Panc1 (cell line): ENCODE data around the gene SKI. TPM values are rescaled to one million over a fixed set of nuclear protein-coding genes. Genes with fewer than 3 reads are reported as not detected.
"Not testable (repeated sequence)": the region's sequence is repeated elsewhere in the genome, so short reads cannot be mapped to it uniquely, and the experiment has no call there.

ENCODE experiments used
- ATAC-seq: fragments of 200-7000 bp; cut with Tn5 transposase; 2 replicates; pipeline ENCODE4 v1.9.1; 2020; ENCODE audit warnings: mild to moderate bottlenecking, moderate library complexity
- BruUV-seq: library from RNA; stranded (reverse); fragments of 400-500 nt; replicated peaks from 2 replicates; lab custom pipeline; 2021; lab: Mats Ljungman, UMichigan
- CTCF ChIA-PET: fragments of 300-600 bp; sonication (Branson Sonifier 250); formaldehyde crosslinking; loops from one replicate; lab custom pipeline; 2022; ENCODE audit warnings: antibody characterized with exemption; lab: Charles Lee
- POLR2A ChIA-PET: fragments of 300-600 bp; sonication (Branson Sonifier 250); formaldehyde crosslinking; loops from one replicate; lab custom pipeline; 2022; ENCODE audit warnings: antibody characterized with exemption; lab: Charles Lee
- DNase-seq: peaks from one replicate; pipeline ENCODE4 v3.0.0-alpha.2; 2010; ENCODE audit warnings: low read depth, low spot score
- H3K27ac ChIP-seq: 2 replicates; pipeline ENCODE4 v1.5.1; 2011; ENCODE audit warnings: mild to moderate bottlenecking, low read length, inconsistent platforms
- H3K27me3 ChIP-seq: fragments of 200-500 bp; sonication (Bioruptor generic); 2 replicates; pipeline ENCODE4 v1.6.0; 2014; ENCODE audit warnings: low read length, inconsistent platforms; ENCODE audit not compliant: control insufficient read depth, insufficient read depth
- H3K36me3 ChIP-seq: fragments of 200-500 bp; sonication (Bioruptor generic); 2 replicates; pipeline ENCODE4 v1.5.1; 2014; ENCODE audit warnings: inconsistent platforms, mild to moderate bottlenecking, low read length, moderate library complexity; ENCODE audit not compliant: control insufficient read depth, insufficient read depth
- H3K4me1 ChIP-seq: 2 replicates; pipeline ENCODE4 v1.5.1; 2011; ENCODE audit warnings: inconsistent platforms, mild to moderate bottlenecking, low read length, moderate library complexity; ENCODE audit not compliant: control insufficient read depth, insufficient read depth
- H3K4me3 ChIP-seq, 2 experiments: 2 replicates each; pipeline ENCODE4 v1.5.1; 2011 to 2012; ENCODE audit warnings: low read depth in 2 of 2, low read length in 2 of 2, mild to moderate bottlenecking in 2 of 2, inconsistent platforms in 1 of 2, moderate library complexity in 1 of 2
- H3K9me3 ChIP-seq: fragments of 200-500 bp; sonication (Bioruptor generic); 2 replicates; pipeline ENCODE4 v1.5.1; 2014; ENCODE audit warnings: low read depth, mild to moderate bottlenecking, inconsistent platforms, low read length, moderate library complexity; ENCODE audit not compliant: control insufficient read depth, insufficient read depth
- POLR2AphosphoS5 ChIP-seq: IDR thresholded peaks from 2 replicates; pipeline ENCODE4 v1.6.1; 2012; ENCODE audit warnings: mild to moderate bottlenecking, low read depth, low read length, moderate library complexity
- REST ChIP-seq, 2 experiments: IDR thresholded peaks; 2 replicates each; pipeline ENCODE4 v1.6.1; 2011 to 2012; ENCODE audit warnings: low read depth in 2 of 2, control low read depth in 1 of 2, low read length in 1 of 2, mild to moderate bottlenecking in 1 of 2, moderate library complexity in 1 of 2; ENCODE audit not compliant: insufficient read depth in 1 of 2
- SIN3A ChIP-seq: IDR thresholded peaks from 2 replicates; pipeline ENCODE4 v1.6.1; 2012; ENCODE audit warnings: low read depth, mild to moderate bottlenecking, low read length, moderate library complexity, borderline replicate concordance; ENCODE audit not compliant: insufficient read depth
- TCF7L2 ChIP-seq: IDR thresholded peaks from 2 replicates; pipeline ENCODE4 v1.6.1; 2011; ENCODE audit warnings: mild to moderate bottlenecking, low read depth, low read length, inconsistent platforms
- in situ Hi-C: cut with HindIII; loops from 2 replicates; pipeline ENCODE4 v1.10.0; 2016; ENCODE audit warnings: low sequenced_read_pairs, low pct_unique_long_range_greater_than_20kb
- intact Hi-C: fragments of 100-400 bp; cut with micrococcal nuclease; formaldehyde crosslinking; loops from one replicate; pipeline ENCODE4 v1.10.0; 2022; ENCODE audit not compliant: unreplicated experiment
- total RNA-seq: library from RNA; stranded (reverse); gene quantifications from one replicate; pipeline ENCODE4 v1.2.1, GENCODE V29; 2021; ENCODE audit not compliant: unreplicated experiment
- TF ChIP-seq, protein P1 (sequence below): fragments of 450-650 bp; IDR thresholded peaks from 2 replicates; pipeline ENCODE4 v1.5.1; 2017; ENCODE audit warnings: mild to moderate bottlenecking

SKI gene
- total RNA-seq, 1 experiment from 2014 or later: 63.2 TPM

DNA sequence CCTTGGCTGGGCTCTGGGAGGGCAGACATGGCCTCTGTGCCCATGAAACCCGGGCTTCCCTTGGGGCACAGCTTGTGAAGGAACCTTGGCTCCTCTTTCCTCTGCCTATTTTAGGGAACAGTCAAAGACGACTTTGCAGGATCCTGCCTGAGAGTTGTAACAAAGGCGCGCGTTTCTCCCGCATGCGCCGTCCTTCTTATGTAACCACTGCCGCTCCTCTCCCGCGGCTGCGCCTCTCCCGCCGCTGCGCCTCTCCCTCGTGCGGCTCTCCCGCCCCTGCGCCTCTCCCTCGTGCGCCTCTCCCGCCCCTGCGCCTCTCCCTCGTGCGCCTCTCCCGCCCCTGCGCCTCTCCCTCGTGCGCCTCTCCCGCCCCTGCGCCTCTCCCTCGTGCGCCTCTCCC, 103.5 kb downstream of the SKI start:
- H3K27ac ChIP-seq, H3K4me1 ChIP-seq, ATAC-seq, H3K36me3 ChIP-seq, DNase-seq, H3K9me3 ChIP-seq, POLR2A ChIA-PET, BruUV-seq, intact Hi-C loops, in situ Hi-C loops, H3K27me3 ChIP-seq, H3K4me3 ChIP-seq, CTCF ChIA-PET: not testable (repeated sequence)

- no peaks in the 10 kb centered on the region for H3K9me3 ChIP-seq
- intact Hi-C loops (no loop called here), in situ Hi-C loops (no loop called here)
- H3K36me3 ChIP-seq: no peaks in the 10 kb centered on the region
- DNase-seq (no peak), ATAC-seq (no peak)
- TF ChIP-seq TCF7L2 (no peak), REST (IDR thresholded peaks at IDR 0.05; ENCODE audit: insufficient read depth in 1 of 2, low read depth in 2 of 2, low read length in 1 of 2) (no peak), POLR2AphosphoS5 (no peak), SIN3A (no peak)
- TF ChIP-seq, protein P1, sequence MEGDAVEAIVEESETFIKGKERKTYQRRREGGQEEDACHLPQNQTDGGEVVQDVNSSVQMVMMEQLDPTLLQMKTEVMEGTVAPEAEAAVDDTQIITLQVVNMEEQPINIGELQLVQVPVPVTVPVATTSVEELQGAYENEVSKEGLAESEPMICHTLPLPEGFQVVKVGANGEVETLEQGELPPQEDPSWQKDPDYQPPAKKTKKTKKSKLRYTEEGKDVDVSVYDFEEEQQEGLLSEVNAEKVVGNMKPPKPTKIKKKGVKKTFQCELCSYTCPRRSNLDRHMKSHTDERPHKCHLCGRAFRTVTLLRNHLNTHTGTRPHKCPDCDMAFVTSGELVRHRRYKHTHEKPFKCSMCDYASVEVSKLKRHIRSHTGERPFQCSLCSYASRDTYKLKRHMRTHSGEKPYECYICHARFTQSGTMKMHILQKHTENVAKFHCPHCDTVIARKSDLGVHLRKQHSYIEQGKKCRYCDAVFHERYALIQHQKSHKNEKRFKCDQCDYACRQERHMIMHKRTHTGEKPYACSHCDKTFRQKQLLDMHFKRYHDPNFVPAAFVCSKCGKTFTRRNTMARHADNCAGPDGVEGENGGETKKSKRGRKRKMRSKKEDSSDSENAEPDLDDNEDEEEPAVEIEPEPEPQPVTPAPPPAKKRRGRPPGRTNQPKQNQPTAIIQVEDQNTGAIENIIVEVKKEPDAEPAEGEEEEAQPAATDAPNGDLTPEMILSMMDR: no peak
- BruUV-seq: no TSS peak
- no peaks in the 10 kb centered on the region for H3K27me3 ChIP-seq
- CTCF ChIA-PET: no interaction called here
- no peak overlapping the region for H3K27ac ChIP-seq
- POLR2A ChIA-PET: no interaction called here
- H3K4me1 ChIP-seq: no peaks in the 10 kb centered on the region
- H3K4me3 ChIP-seq: no peak overlapping the region
These were observed 106.2 kb downstream of the SKI start for GRCh38 chr1:2334366-2334765.

DNA sequence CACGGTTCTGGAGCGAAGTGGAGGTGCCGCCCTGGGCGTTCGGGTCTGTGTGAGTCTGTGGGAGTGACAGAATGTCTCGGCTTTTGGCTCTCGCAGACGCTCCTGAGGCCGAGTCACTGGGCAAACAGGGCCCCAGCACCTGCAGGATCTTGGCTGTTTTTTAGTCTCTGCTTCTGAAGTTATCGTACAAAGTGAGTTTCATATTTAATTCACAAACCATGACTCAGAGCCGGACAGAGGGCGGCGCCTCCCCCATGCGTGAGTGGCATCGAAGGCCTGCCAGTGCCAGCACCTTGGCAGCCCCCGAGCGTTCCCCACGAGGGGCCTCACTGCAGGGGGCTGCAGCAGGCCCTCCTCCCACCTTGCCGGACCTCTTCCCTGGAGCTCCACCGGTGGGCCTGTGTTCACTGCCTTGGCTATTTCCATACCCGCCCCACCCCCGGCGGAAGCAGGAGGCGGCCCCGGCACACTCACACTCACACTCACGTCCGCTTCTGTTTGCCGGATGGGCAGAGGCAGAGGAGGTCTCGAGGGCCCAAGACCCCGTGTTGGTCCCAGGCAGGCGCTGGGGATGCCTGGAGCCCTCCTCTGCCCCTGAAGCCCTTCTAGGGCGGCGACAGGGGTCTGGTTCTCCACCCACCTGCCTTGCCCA, 106.9 kb downstream of the SKI start:
- Histone ChIP-seq H3K27me3 (no peaks in the 10 kb centered on the region), H3K9me3 (no peaks in the 10 kb centered on the region), H3K4me3 (no peak overlapping the region), H3K27ac (no peak overlapping the region), H3K36me3 (no peaks in the 10 kb centered on the region), H3K4me1 (no peaks in the 10 kb centered on the region)
- ChIA-PET CTCF (no interaction called here), POLR2A (no interaction called here)
- in situ Hi-C loops: no loop called here
- ATAC-seq: no peak
- intact Hi-C loops: no loop called here
- TF ChIP-seq POLR2AphosphoS5: no peak
- no peak for TF ChIP-seq SIN3A
- no peak for TF ChIP-seq TCF7L2
- no peak for TF ChIP-seq REST (IDR thresholded peaks at IDR 0.05; ENCODE audit: insufficient read depth in 1 of 2, low read depth in 2 of 2, low read length in 1 of 2)
- TF ChIP-seq, protein P1: no peak
- no peak for DNase-seq
- no TSS peak for BruUV-seq
